Activated T-helper 1 cell treated with anti-CD3 and anti-CD28 coated beads, Interleukin-12 subunit alpha, Interleukin-12 subunit beta, Interleukin-2, Interleukin-4 antibody, amounts not matched to agents 30 ng/mL and 10 ng/mL and 1 ng/mL, durations not matched to agents 14 hours and 24 hours and 36 hours (primary cell): Measurements from ENCODE around the gene DPPA3. TPM values are rescaled to one million over a fixed set of nuclear protein-coding genes. Genes with fewer than 3 reads are reported as not detected.
"Not testable (repeated sequence)": the region's sequence is repeated elsewhere in the genome, so short reads cannot be mapped to it uniquely, and the experiment has no call there.

ENCODE experiments used
- DNase-seq: peaks from one replicate; pipeline ENCODE4 v3.0.0; 2021; ENCODE audit warnings: low spot score
- H3K27ac Mint-ChIP-seq: one replicate; pipeline ENCODE4 v1.8.0; 2021; ENCODE audit warnings: mild to moderate bottlenecking, mixed read lengths
- H3K27me3 Mint-ChIP-seq: one replicate; pipeline ENCODE4 v1.8.0; 2022; ENCODE audit warnings: mild to moderate bottlenecking, moderate library complexity, mixed read lengths; ENCODE audit not compliant: insufficient read depth
- H3K36me3 Mint-ChIP-seq: one replicate; pipeline ENCODE4 v1.8.0; 2021; ENCODE audit warnings: low read depth, mixed read lengths
- H3K4me1 Mint-ChIP-seq: one replicate; pipeline ENCODE4 v1.8.0; 2021; ENCODE audit warnings: low read depth, mixed read lengths
- H3K4me3 Mint-ChIP-seq: one replicate; pipeline ENCODE4 v1.8.0; 2021; ENCODE audit warnings: mild to moderate bottlenecking, moderate library complexity, mixed read lengths
- H3K9me3 Mint-ChIP-seq: one replicate; pipeline ENCODE4 v1.8.0; 2021; ENCODE audit warnings: mixed read lengths
- intact Hi-C: fragments of 100-400 bp; cut with micrococcal nuclease; formaldehyde crosslinking; loops from one replicate; pipeline ENCODE4 v1.15.1; 2024
- total RNA-seq: library from RNA; stranded (reverse); gene quantifications from 2 replicates; pipeline ENCODE4 v1.2.3, GENCODE V29; 2022

The DPPA3 gene
- not detected in 2 replicates for total RNA-seq

GRCh38 chr12:7711133-7711532 lies at the start of gene DPPA3:
TSS of gene DPPA3 (plus strand) at chr12:7711433. CDS start at chr12:7711571, 138 bp downstream.
- Mint-ChIP-seq H3K4me3 (no peak within 1 kb of the TSS), H3K27ac (no peak within 1 kb of the TSS), H3K9me3 (no peaks in the 10 kb centered on the region), H3K4me1 (no peaks in the 10 kb centered on the region), H3K36me3 (no peaks in the 10 kb centered on the region), H3K27me3 (no peaks in the 10 kb centered on the region)
- no peak for DNase-seq
- intact Hi-C loops, result no loop called here

GRCh38 chr12:7661741-7662140 lies 49.5 kb upstream of the DPPA3 start:
- no peak overlapping the region for H3K27ac Mint-ChIP-seq
- no peaks in the 10 kb centered on the region for H3K36me3 Mint-ChIP-seq
- no peak overlapping the region for H3K4me3 Mint-ChIP-seq
- no peak for DNase-seq
- H3K9me3 Mint-ChIP-seq, result no peaks in the 10 kb centered on the region
- no peaks in the 10 kb centered on the region for H3K27me3 Mint-ChIP-seq
- H3K4me1 Mint-ChIP-seq, result no peaks in the 10 kb centered on the region
- intact Hi-C loops, result no loop called here

- Mint-ChIP-seq H3K9me3 (no peaks in the 10 kb centered on the region), H3K4me3 (no peak overlapping the region), H3K36me3 (no peaks in the 10 kb centered on the region), H3K27me3 (no peaks in the 10 kb centered on the region), H3K4me1 (no peaks in the 10 kb centered on the region), H3K27ac (no peak overlapping the region)
- intact Hi-C loops, result no loop called here
- no peak for DNase-seq
These were observed 44.6 kb upstream of the DPPA3 start for GRCh38 chr12:7666595-7666994.

GRCh38 chr12:7667125-7667524 lies 44.1 kb upstream of the DPPA3 start:
- Mint-ChIP-seq H3K27ac (no peak overlapping the region), H3K4me3 (no peak overlapping the region), H3K27me3 (no peaks in the 10 kb centered on the region), H3K36me3 (no peaks in the 10 kb centered on the region), H3K4me1 (no peaks in the 10 kb centered on the region), H3K9me3 (no peaks in the 10 kb centered on the region)
- no peak for DNase-seq
- intact Hi-C loops, result no loop called here

GRCh38 chr12:7668171-7668570 lies 43.1 kb upstream of the DPPA3 start:
- H3K36me3 Mint-ChIP-seq, result no peaks in the 10 kb centered on the region
- H3K9me3 Mint-ChIP-seq, result no peaks in the 10 kb centered on the region
- H3K27ac Mint-ChIP-seq, result no peak overlapping the region
- intact Hi-C loops, result no loop called here
- no peak for DNase-seq
- H3K4me1 Mint-ChIP-seq, result no peaks in the 10 kb centered on the region
- H3K4me3 Mint-ChIP-seq, result no peak overlapping the region
- H3K27me3 Mint-ChIP-seq, result no peaks in the 10 kb centered on the region

GRCh38 chr12:7675455-7675854 lies 35.8 kb upstream of the DPPA3 start:
- DNase-seq, H3K9me3 Mint-ChIP-seq, H3K27me3 Mint-ChIP-seq, intact Hi-C loops, H3K36me3 Mint-ChIP-seq, H3K27ac Mint-ChIP-seq, H3K4me3 Mint-ChIP-seq: not testable (repeated sequence)
- H3K4me1 Mint-ChIP-seq, result peaks cover 13% of the 10 kb centered on the region

GRCh38 chr12:7677432-7677888 lies 33.8 kb upstream of the DPPA3 start:
- intact Hi-C loops, result loop anchor here (1.0 kb wide), 1 partner anchor 355 kb away; the partner anchor contains the start of gene FOXJ2
- H3K27ac Mint-ChIP-seq, H3K36me3 Mint-ChIP-seq, DNase-seq, H3K9me3 Mint-ChIP-seq, H3K27me3 Mint-ChIP-seq, H3K4me3 Mint-ChIP-seq: not testable (repeated sequence)
- peaks cover 13% of the 10 kb centered on the region for H3K4me1 Mint-ChIP-seq

- peaks cover 13% of the 10 kb centered on the region for H3K4me1 Mint-ChIP-seq
- no peaks in the 10 kb centered on the region for H3K9me3 Mint-ChIP-seq
These were observed 32.5 kb upstream of the DPPA3 start for GRCh38 chr12:7678744-7679143.

GRCh38 chr12:7679251-7680045 lies 31.8 kb upstream of the DPPA3 start:
- H3K36me3 Mint-ChIP-seq, result no peaks in the 10 kb centered on the region
- intact Hi-C loops, result no loop called here
- H3K4me1 Mint-ChIP-seq, result peaks cover 13% of the 10 kb centered on the region
- no peaks in the 10 kb centered on the region for H3K9me3 Mint-ChIP-seq
- H3K27me3 Mint-ChIP-seq, result peaks cover 6% of the 10 kb centered on the region
- no peak overlapping the region for H3K4me3 Mint-ChIP-seq
- no peak for DNase-seq
- no peak overlapping the region for H3K27ac Mint-ChIP-seq

More at GRCh38 chr12:7678744-7679143, 32.5 kb upstream of the DPPA3 start:
- Mint-ChIP-seq H3K36me3 (no peaks in the 10 kb centered on the region), H3K27me3 (peaks cover 6% of the 10 kb centered on the region), H3K4me3 (no peak overlapping the region), H3K27ac (no peak overlapping the region)
- intact Hi-C loops, result no loop called here
- no peak for DNase-seq

GRCh38 chr12:7681535-7681934 lies 29.7 kb upstream of the DPPA3 start:
- H3K27ac Mint-ChIP-seq, result no peak overlapping the region
- no peaks in the 10 kb centered on the region for H3K36me3 Mint-ChIP-seq
- no peak overlapping the region for H3K4me3 Mint-ChIP-seq
- DNase-seq, result no peak
- H3K27me3 Mint-ChIP-seq, result peaks cover 7% of the 10 kb centered on the region
- H3K4me1 Mint-ChIP-seq, result peaks cover 13% of the 10 kb centered on the region
- intact Hi-C loops, result no loop called here
- no peaks in the 10 kb centered on the region for H3K9me3 Mint-ChIP-seq

GRCh38 chr12:7693793-7694192 lies 17.4 kb upstream of the DPPA3 start:
- DNase-seq, result no peak
- Mint-ChIP-seq H3K36me3 (no peaks in the 10 kb centered on the region), H3K4me3 (no peak overlapping the region), H3K4me1 (no peaks in the 10 kb centered on the region), H3K9me3 (no peaks in the 10 kb centered on the region), H3K27ac (no peak overlapping the region), H3K27me3 (peaks cover 12% of the 10 kb centered on the region)
- intact Hi-C loops, result no loop called here

- no peaks in the 10 kb centered on the region for H3K4me1 Mint-ChIP-seq
- no peak overlapping the region for H3K27ac Mint-ChIP-seq
- DNase-seq, result no peak
- H3K4me3 Mint-ChIP-seq, result no peak overlapping the region
- no peaks in the 10 kb centered on the region for H3K36me3 Mint-ChIP-seq
- intact Hi-C loops, result no loop called here
- H3K27me3 Mint-ChIP-seq, result peaks cover 12% of the 10 kb centered on the region
- H3K9me3 Mint-ChIP-seq, result no peaks in the 10 kb centered on the region
These were observed 16.5 kb upstream of the DPPA3 start for GRCh38 chr12:7694556-7695236.

- no peaks in the 10 kb centered on the region for H3K4me1 Mint-ChIP-seq
- DNase-seq, result no peak
- H3K36me3 Mint-ChIP-seq, result no peaks in the 10 kb centered on the region
- H3K27me3 Mint-ChIP-seq, result peaks cover 12% of the 10 kb centered on the region
- intact Hi-C loops, result no loop called here
- no peaks in the 10 kb centered on the region for H3K9me3 Mint-ChIP-seq
- no peak overlapping the region for H3K4me3 Mint-ChIP-seq
- H3K27ac Mint-ChIP-seq, result no peak overlapping the region
These were observed 16.0 kb upstream of the DPPA3 start for GRCh38 chr12:7695237-7695560.
